Fibroblast of mammary gland (primary cell): Measurements from ENCODE around the gene OR13C2.
"Not testable (repeated sequence)": the region's sequence is repeated elsewhere in the genome, so short reads cannot be mapped to it uniquely, and the experiment has no call there.

Source experiments
- DNase-seq: peaks from one replicate; pipeline ENCODE4 v3.0.0-alpha.2; 2010; ENCODE audit warnings: low read depth
- H3K4me3 ChIP-seq: 2 replicates; pipeline ENCODE4 v1.5.1; 2011; ENCODE audit warnings: low read depth, mild to moderate bottlenecking, low read length, moderate library complexity; ENCODE audit not compliant: control insufficient read depth
- CTCF ChIP-seq: conservative IDR thresholded peaks from 2 replicates; pipeline ENCODE4 v1.5.1; 2011; ENCODE audit warnings: low read depth, low read length, inconsistent platforms; ENCODE audit not compliant: control insufficient read depth, insufficient read depth

The OR13C2 gene

DNA sequence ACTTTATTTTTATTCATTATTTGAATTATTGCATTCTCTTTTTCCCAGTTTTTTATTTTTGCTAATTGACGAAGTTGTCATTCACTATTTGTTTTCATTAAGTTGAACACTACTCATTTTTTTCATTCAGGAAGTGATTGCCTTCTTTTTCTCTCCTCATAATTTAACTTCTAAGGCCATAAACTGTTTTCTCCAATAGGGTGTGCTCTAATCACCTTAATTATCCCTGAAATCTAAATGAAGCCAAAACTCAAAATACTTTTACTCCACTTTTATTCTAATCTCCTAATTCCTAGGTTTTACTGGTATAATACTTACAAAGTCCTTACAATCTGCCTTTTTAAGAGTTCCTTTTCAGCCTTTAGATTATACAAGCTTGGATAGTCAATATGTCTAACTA is 2.9 kb upstream of the OR13C2 start:
- TF ChIP-seq CTCF = peak; percentile 35
- DNase-seq = peak; percentile 8
- H3K4me3 ChIP-seq = no peak overlapping the region

GRCh38 chr9:104606152-104606551 is 725 bp upstream of the OR13C2 start:
- no peak overlapping the region for H3K4me3 ChIP-seq
- no peak for DNase-seq
- no peak for TF ChIP-seq CTCF

DNA sequence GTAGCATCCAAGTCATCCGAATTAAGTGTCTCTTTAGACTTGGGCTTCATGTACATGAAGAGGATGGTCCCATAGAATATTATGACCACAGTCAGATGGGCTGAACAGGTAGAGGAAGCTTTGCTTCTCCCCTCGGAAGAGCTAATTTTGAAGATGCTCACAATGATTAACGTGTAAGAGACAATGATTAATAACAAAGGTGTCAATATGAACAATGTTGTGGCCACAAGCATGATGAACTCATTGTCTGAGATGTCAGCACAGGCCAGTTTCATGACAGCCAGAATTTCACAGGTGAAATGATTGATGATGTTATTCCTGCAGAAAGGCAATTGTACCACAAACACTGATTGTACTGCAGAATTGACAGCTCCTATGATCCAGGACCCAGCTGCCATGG is 626 bp downstream of the OR13C2 start:
- TF ChIP-seq CTCF = no peak
- H3K4me3 ChIP-seq = no peak overlapping the region
- DNase-seq = no peak

- not testable (repeated sequence) for DNase-seq, H3K4me3 ChIP-seq
Observed at GRCh38 chr9:104599313-104599712, 6.1 kb downstream of the OR13C2 start, which contains the start of gene OR13C5. TSS of gene OR13C5 (minus strand) at chr9:104599413. CDS start at chr9:104599413, 0 bp downstream.

DNA sequence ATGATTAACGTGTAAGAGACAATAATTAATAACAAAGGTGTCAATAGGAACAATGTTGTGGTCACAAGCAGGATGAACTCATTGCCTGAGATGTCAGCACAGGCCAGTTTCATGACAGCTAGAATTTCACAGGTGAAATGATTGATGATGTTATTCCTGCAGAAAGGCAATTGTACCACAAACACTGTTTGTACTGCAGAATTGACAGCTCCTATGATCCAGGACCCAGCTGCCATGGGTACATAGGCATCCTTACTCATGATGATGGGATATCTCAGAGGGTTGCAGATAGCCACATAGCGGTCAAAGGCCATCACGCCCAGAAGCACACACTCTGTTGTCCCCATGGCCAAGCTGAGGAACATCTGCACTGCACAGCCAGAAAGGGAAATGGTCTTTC is 6.7 kb downstream of the OR13C2 start:
- H3K4me3 ChIP-seq, DNase-seq: not testable (repeated sequence)

GRCh38 chr9:104589626-104590025 is 15.8 kb downstream of the OR13C2 start:
- TF ChIP-seq CTCF = no peak
- H3K4me3 ChIP-seq = no peak overlapping the region

DNA sequence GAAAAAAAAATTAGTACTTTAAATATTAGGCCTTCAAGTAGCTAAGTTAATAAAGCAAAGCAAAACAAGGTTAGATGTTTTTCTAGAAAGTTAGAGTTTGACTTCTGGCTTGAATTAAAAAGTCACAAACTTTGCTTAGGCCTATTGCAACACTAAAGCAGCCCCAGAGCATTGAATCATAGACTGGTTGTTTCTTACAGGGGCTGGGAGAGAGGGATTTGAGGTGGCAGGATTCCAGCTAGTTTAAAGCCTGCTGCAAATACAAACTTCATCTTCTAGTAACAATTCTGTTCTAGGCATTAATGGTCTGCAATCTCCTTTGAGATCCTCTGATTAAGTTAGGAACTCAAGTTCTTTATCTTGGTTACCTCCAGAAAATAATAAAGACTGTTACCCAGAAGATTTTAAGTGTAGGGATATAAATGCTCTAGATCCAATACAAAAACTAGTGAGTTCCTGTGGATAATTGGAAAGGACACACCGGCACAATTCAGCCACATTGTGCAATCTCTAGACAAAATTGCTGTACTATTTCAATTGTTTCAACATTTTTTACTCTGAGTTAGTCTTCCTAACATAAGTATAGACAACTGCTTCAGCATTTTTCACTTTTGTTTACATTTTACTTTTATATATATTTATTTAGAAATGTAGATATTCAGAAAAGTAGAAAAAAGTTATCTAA is 18.8 kb downstream of the OR13C2 start:
- TF ChIP-seq CTCF = no peak
- H3K4me3 ChIP-seq = no peak overlapping the region
- peak; percentile 94 for DNase-seq

More at GRCh38 chr9:104589626-104590025, 15.8 kb downstream of the OR13C2 start:
- peak; percentile 27 for DNase-seq

DNA sequence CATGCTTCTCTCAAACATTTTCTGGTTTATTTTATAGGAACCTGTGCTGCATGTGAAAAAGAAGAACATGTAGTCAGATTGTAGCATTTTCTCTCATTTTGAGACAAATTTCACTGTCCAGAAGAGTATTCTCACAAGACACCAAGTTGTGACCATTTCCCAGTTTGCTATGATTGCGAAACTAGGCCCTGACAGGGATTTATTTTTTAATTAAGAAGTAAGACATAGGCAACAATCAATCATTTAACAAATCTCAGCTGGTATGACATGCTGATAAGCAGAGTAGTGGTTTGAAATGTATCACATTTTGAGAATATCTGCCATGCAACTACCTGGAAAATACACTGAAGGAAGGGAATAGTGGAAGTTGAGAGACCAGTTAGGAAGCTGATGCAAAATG is 24.9 kb downstream of the OR13C2 start:
- TF ChIP-seq CTCF = no peak
- DNase-seq = no peak
- no peak overlapping the region for H3K4me3 ChIP-seq
